PC-3 (cell line): ENCODE data around the gene RTF2.

Experiments used
- CTCF ChIP-seq: fragments of 300-600 bp; sonication (generic); conservative IDR thresholded peaks from 2 replicates; pipeline ENCODE4 v1.5.1; 2017; ENCODE audit warnings: antibody characterized with exemption, low read depth, mild to moderate bottlenecking, low read length
- EZH2phosphoT487 ChIP-seq: fragments of 300-600 bp; sonication (generic); IDR thresholded peaks from 2 replicates; pipeline ENCODE4 v1.6.1; 2018; ENCODE audit warnings: mild to moderate bottlenecking, antibody characterized with exemption, low read length, borderline replicate concordance

- TF ChIP-seq EZH2phosphoT487 = no peak
- 0 out of 2 replicates have a peak, but pooled peaks have one; percentile 17 for TF ChIP-seq CTCF
Observed at GRCh38 chr20:56554869-56555268, 86.4 kb downstream of the RTF2 start.
